ENCODE data around the gene MORN1.

GRCh38 chr1:2352341-2352896, 38.9 kb downstream of the MORN1 start:
- TF ChIP-seq CTCF (IDR thresholded peaks at IDR 0.05), result no peak
- no peak for TF ChIP-seq POLR2A (IDR thresholded peaks at IDR 0.05)
